SK-N-SH (cell line): ENCODE results near the gene GGTLC1. TPM values are rescaled to one million over a fixed set of nuclear protein-coding genes. Genes with fewer than 3 reads are reported as not detected.

ENCODE experiments used
- CTCF ChIA-PET: fragments of 300-600, 350-600 bp; formaldehyde crosslinking; extraction: SDS; loops from one replicate; lab custom pipeline; 2021; lab: Yijun Ruan, JAX
- POLR2A ChIA-PET: fragments of 350-600 bp; sonication (Branson Sonifier 250); formaldehyde crosslinking; extraction: SDS; loops from one replicate; lab custom pipeline; 2020; ENCODE audit warnings: antibody characterized with exemption, inconsistent platforms; lab: Yijun Ruan, JAX
- DNase-seq: peaks from one replicate; pipeline ENCODE4 v3.0.0; 2012
- H2AFZ ChIP-seq: fragments of 200-600 bp; sonication (generic); 2 replicates; pipeline ENCODE4 v1.8.1; 2016; ENCODE audit warnings: antibody characterized with exemption, mild to moderate bottlenecking, low read depth
- H3F3A ChIP-seq: fragments of 200-600 bp; sonication (generic); replicated peaks from 2 replicates; pipeline ENCODE3; 2016; ENCODE audit warnings: antibody characterized with exemption, mild to moderate bottlenecking; ENCODE audit not compliant: insufficient read depth
- H3K27ac ChIP-seq, 2 experiments: fragments of 200-500 bp in 1 of 2; fragments of 200-600 bp in 1 of 2; sonication (Bioruptor generic) in 1 of 2; sonication (generic), shearing (Covaris generic) in 1 of 2; 2 replicates each; pipeline versions ENCODE4 v1.5.1 to v1.6.1; 2014 to 2016; ENCODE audit warnings: low read depth in 2 of 2, inconsistent platforms in 1 of 2, low read length in 1 of 2, mild to moderate bottlenecking in 1 of 2, mixed read lengths in 1 of 2
- H3K27me3 ChIP-seq: fragments of 200-600 bp; sonication (generic), shearing (Covaris generic); 2 replicates; pipeline ENCODE4 v1.6.1; 2016; ENCODE audit warnings: mixed run types; ENCODE audit not compliant: insufficient read depth
- H3K36me3 ChIP-seq, 2 experiments: fragments of 200-500 bp in 1 of 2; fragments of 200-600 bp in 1 of 2; sonication (Bioruptor generic) in 1 of 2; sonication (generic) in 1 of 2; replicated peaks in 1 of 2; 2 replicates each; pipeline versions ENCODE3 to v1.5.1; 2014 to 2016; ENCODE audit warnings: low read length in 1 of 2, mild to moderate bottlenecking in 1 of 2; ENCODE audit not compliant: insufficient read depth in 2 of 2, control insufficient read depth in 1 of 2
- H3K4me1 ChIP-seq, 2 experiments: fragments of 200-500 bp in 1 of 2; fragments of 200-600 bp in 1 of 2; sonication (Bioruptor generic) in 1 of 2; sonication (generic), shearing (Covaris generic) in 1 of 2; 2 replicates each; pipeline versions ENCODE4 v1.5.1 to v1.6.1; 2014 to 2016; ENCODE audit warnings: low read depth in 1 of 2, low read length in 1 of 2, mixed run types in 1 of 2; ENCODE audit not compliant: insufficient read depth in 2 of 2, control insufficient read depth in 1 of 2
- H3K4me2 ChIP-seq: fragments of 200-600 bp; sonication (generic), shearing (Covaris generic); 2 replicates; pipeline ENCODE4 v1.6.1; 2017; ENCODE audit warnings: mixed run types
- H3K4me3 ChIP-seq, 2 experiments: fragments of 200-500 bp in 1 of 2; fragments of 200-600 bp in 1 of 2; sonication (Bioruptor generic) in 1 of 2; sonication (generic), shearing (Covaris generic) in 1 of 2; 2 replicates each; pipeline versions ENCODE4 v1.5.1 to v1.8.1; 2014 to 2016; ENCODE audit warnings: low read depth in 2 of 2, inconsistent platforms in 1 of 2, low read length in 1 of 2, mild to moderate bottlenecking in 1 of 2, mixed read lengths in 1 of 2, moderate library complexity in 1 of 2
- H3K79me2 ChIP-seq: fragments of 200-600 bp; sonication (generic); 2 replicates; pipeline ENCODE4 v1.8.1; 2017; ENCODE audit warnings: mild to moderate bottlenecking; ENCODE audit not compliant: insufficient read depth
- H3K9ac ChIP-seq: fragments of 200-600 bp; sonication (generic); 2 replicates; pipeline ENCODE4 v1.6.1; 2017; ENCODE audit warnings: mixed run types
- H3K9me2 ChIP-seq: fragments of 200-600 bp; sonication (generic); 2 replicates; pipeline ENCODE4 v1.6.1; 2017; ENCODE audit warnings: mixed run types
- H3K9me3 ChIP-seq: fragments of 200-600 bp; sonication (generic); 2 replicates; pipeline ENCODE4 v1.6.1; 2017; ENCODE audit warnings: mixed run types, mild to moderate bottlenecking, moderate library complexity
- H4K20me1 ChIP-seq: fragments of 200-600 bp; sonication (generic); 2 replicates; pipeline ENCODE4 v1.6.1; 2017; ENCODE audit warnings: mild to moderate bottlenecking, mixed run types; ENCODE audit not compliant: insufficient read depth
- CHD2 ChIP-seq: fragments of 150-350 bp; IDR thresholded peaks from 2 replicates; pipeline ENCODE4 v1.6.1; 2018; ENCODE audit warnings: low read length; ENCODE audit not compliant: partially characterized antibody
- ELF1 ChIP-seq: IDR thresholded peaks from 2 replicates; pipeline ENCODE4 v1.4.0; 2012
- FOSL2 ChIP-seq: IDR thresholded peaks from 2 replicates; pipeline ENCODE4 v1.4.0; 2012; ENCODE audit warnings: low read depth, mild to moderate bottlenecking, moderate library complexity, borderline replicate concordance
- FOXJ3 ChIP-seq: sonication (generic); formaldehyde crosslinking; IDR thresholded peaks from 2 replicates; pipeline ENCODE4 v1.5.1; 2020; ENCODE audit warnings: mild to moderate bottlenecking, missing genetic modification reagents
- FOXM1 ChIP-seq: IDR thresholded peaks from 2 replicates; pipeline ENCODE4 v1.4.0; 2012; ENCODE audit warnings: low read depth, mild to moderate bottlenecking
- IRF3 ChIP-seq: fragments of 150-350 bp; IDR thresholded peaks from 2 replicates; pipeline ENCODE4 v1.6.1; 2016; ENCODE audit warnings: mild to moderate bottlenecking, low read depth, low read length
- JUND ChIP-seq: IDR thresholded peaks from 2 replicates; pipeline ENCODE4 v1.4.0; 2012
- MEF2A ChIP-seq: IDR thresholded peaks from 2 replicates; pipeline ENCODE4 v1.4.0; 2012; ENCODE audit warnings: low read depth, borderline replicate concordance
- MXI1 ChIP-seq: IDR thresholded peaks from 2 replicates; pipeline ENCODE4 v1.6.1; 2012; ENCODE audit warnings: mild to moderate bottlenecking, low read depth, low read length, improper control_type of control experiment
- NRF1 ChIP-seq: IDR thresholded peaks from 2 replicates; pipeline ENCODE4 v1.6.1; 2012; ENCODE audit warnings: low read depth, mild to moderate bottlenecking, low read length
- POLR2AphosphoS5 ChIP-seq: IDR thresholded peaks from 2 replicates; pipeline ENCODE4 v1.6.1; 2012; ENCODE audit warnings: low read depth, low read length
- RAD21 ChIP-seq: IDR thresholded peaks from 2 replicates; pipeline ENCODE4 v1.6.1; 2012; ENCODE audit warnings: mild to moderate bottlenecking, low read length
- SIN3A ChIP-seq: IDR thresholded peaks from 2 replicates; pipeline ENCODE4 v1.6.1; 2012; ENCODE audit warnings: low read depth, mild to moderate bottlenecking, low read length, moderate library complexity, borderline replicate concordance
- SMC3 ChIP-seq: IDR thresholded peaks from 2 replicates; pipeline ENCODE4 v1.6.1; 2012; ENCODE audit warnings: low read depth, low read length, improper control_type of control experiment
- USF1 ChIP-seq: IDR thresholded peaks from 2 replicates; pipeline ENCODE4 v1.4.0; 2012; ENCODE audit warnings: low read depth, borderline replicate concordance
- USF2 ChIP-seq: fragments of 150-350 bp; IDR thresholded peaks from 2 replicates; pipeline ENCODE4 v1.6.1; 2017; ENCODE audit warnings: antibody characterized with exemption, low read length, low read depth, borderline replicate concordance
- YY1 ChIP-seq: IDR thresholded peaks from 2 replicates; pipeline ENCODE4 v1.4.0; 2012; ENCODE audit warnings: low read depth, mild to moderate bottlenecking
- WGBS: methylation state at CpG from one replicate; pipeline ENCODE4 v1.1.6; 2017; ENCODE audit warnings: low lambda C conversion rate; 5-methylcytosine and 5-hydroxymethylcytosine counted together
- polyA plus RNA-seq, 3 experiments: library from polyadenylated mRNA; depleted of rRNA; stranded (reverse); fragments of >200 nt; gene quantifications; 2 replicates each; pipeline ENCODE4 v1.2.3, GENCODE V29; 2012

GGTLC1 gene
- polyA plus RNA-seq, 1 of the 3 experiments (the other 2 are of a cell fraction): not detected

GRCh38 chr20:23955896-23956295 lies 32.7 kb downstream of the GGTLC1 start:
- H3K9me2 ChIP-seq: no peaks in the 10 kb centered on the region

GRCh38 chr20:23954008-23954745 lies 34.4 kb downstream of the GGTLC1 start:
- H3K9me2 ChIP-seq: no peaks in the 10 kb centered on the region
- TF ChIP-seq SIN3A (no peak), NRF1 (no peak), MEF2A (no peak), ELF1 (no peak), FOXM1 (no peak), FOSL2 (no peak)
- no peak overlapping the region for H3K4me2 ChIP-seq
- no peak overlapping the region for H3K4me3 ChIP-seq
- 33% methylated on average over 13 of the region's 13 CpGs for WGBS
- H4K20me1 ChIP-seq: no peaks in the 10 kb centered on the region
- ChIA-PET CTCF (no interaction called here), POLR2A (no interaction called here)
- H2AFZ ChIP-seq: no peak overlapping the region
- H3K36me3 ChIP-seq: no peaks in the 10 kb centered on the region
- no peaks in the 10 kb centered on the region for H3K9me3 ChIP-seq
- no peaks in the 10 kb centered on the region for H3K4me1 ChIP-seq
- H3K27ac ChIP-seq: no peak overlapping the region
- H3F3A ChIP-seq: no peaks in the 10 kb centered on the region
- DNase-seq: no peak
- no peaks in the 10 kb centered on the region for H3K79me2 ChIP-seq
- no peaks in the 10 kb centered on the region for H3K27me3 ChIP-seq
- no peak overlapping the region for H3K9ac ChIP-seq

More at GRCh38 chr20:23955896-23956295, 32.7 kb downstream of the GGTLC1 start:
- no peaks in the 10 kb centered on the region for H3K9me3 ChIP-seq
- no peak overlapping the region for H3K4me3 ChIP-seq
- H3K4me1 ChIP-seq: no peaks in the 10 kb centered on the region
- no peak for DNase-seq
- H3K79me2 ChIP-seq: no peaks in the 10 kb centered on the region
- H3K27ac ChIP-seq: no peak overlapping the region
- H3K4me2 ChIP-seq: no peak overlapping the region
- no peak for TF ChIP-seq ELF1
- no peak for TF ChIP-seq SMC3
- TF ChIP-seq RAD21: no peak
- no peak for TF ChIP-seq USF1
- no peak for TF ChIP-seq CHD2
- no peak for TF ChIP-seq POLR2AphosphoS5
- no peak for TF ChIP-seq FOXJ3
- no peak for TF ChIP-seq USF2
- no peak for TF ChIP-seq FOSL2
- no peak for TF ChIP-seq JUND
- TF ChIP-seq YY1: no peak
- no peak for TF ChIP-seq MXI1
- no peak for TF ChIP-seq IRF3
- TF ChIP-seq, all 33 proteins: peak for 0
- no peaks in the 10 kb centered on the region for H3F3A ChIP-seq
- ChIA-PET POLR2A (no interaction called here), CTCF (no interaction called here)
- no peak overlapping the region for H2AFZ ChIP-seq
- no peaks in the 10 kb centered on the region for H3K36me3 ChIP-seq
- no peaks in the 10 kb centered on the region for H4K20me1 ChIP-seq
- WGBS: 45% methylated on average over 3 of the region's 3 CpGs
- no peaks in the 10 kb centered on the region for H3K27me3 ChIP-seq
- H3K9ac ChIP-seq: no peak overlapping the region
